ENCODE results near the gene GNAI3. TPM values are rescaled to one million over a fixed set of nuclear protein-coding genes. Genes with fewer than 3 reads are reported as not detected.
A peak's percentile ranks its signal among the peaks of the same experiment; 100 is the strongest.
"Not testable (repeated sequence)": the region's sequence is repeated elsewhere in the genome, so short reads cannot be mapped to it uniquely, and the experiment has no call there.

The GNAI3 gene
- total RNA-seq, 1 experiment from 2014 or later: 6.4 TPM

GRCh38 chr1:109658533-109659042, 110.2 kb downstream of the GNAI3 start:
- Mint-ChIP-seq H3K36me3 (ENCODE audit: insufficient read depth, unreplicated experiment) (no peaks in the 10 kb centered on the region), H3K9me3 (ENCODE audit: unreplicated experiment) (no peaks in the 10 kb centered on the region), H3K27ac (ENCODE audit: unreplicated experiment) (no peak overlapping the region), H3K4me3 (ENCODE audit: unreplicated experiment) (no peak overlapping the region), H3K4me1 (ENCODE audit: low read depth, unreplicated experiment) (peaks cover 12% of the 10 kb centered on the region), H3K27me3 (ENCODE audit: insufficient read depth, unreplicated experiment) (no peaks in the 10 kb centered on the region)
- H3K4me1 ChIP-seq: no peaks in the 10 kb centered on the region
- CTCF ChIA-PET: interaction anchor here (1.0 kb wide), 1 partner anchor 118 kb away, joined by 3 read pairs; no protein-coding TSS in a partner anchor
- no peak overlapping the region for H3K4me3 ChIP-seq (ENCODE audit: low read depth, low read length)
- POLR2A ChIA-PET: no interaction called here
- H3K36me3 ChIP-seq (ENCODE audit: control insufficient read depth, insufficient read depth, low read length): no peaks in the 10 kb centered on the region
- BruUV-seq (replicated peaks): no TSS peak
- intact Hi-C loops (cut with micrococcal nuclease; ENCODE audit: unreplicated experiment): loop anchor here (5.0 kb wide), 1 partner anchor 114 kb away; no protein-coding TSS in a partner anchor
- TF ChIP-seq CTCF (IDR thresholded peaks at IDR 0.05; ENCODE audit: insufficient read depth in 1 of 2, low read depth in 1 of 2, low read length in 1 of 2, severe bottlenecking in 1 of 2, unreplicated experiment in 1 of 2): no peak
- no peaks in the 10 kb centered on the region for H3K9me3 ChIP-seq
- no peak for DNase-seq
- no peaks in the 10 kb centered on the region for H3K27me3 ChIP-seq (replicated peaks; ENCODE audit: control insufficient read depth, insufficient read depth, low read length)

- H3K9me3 ChIP-seq: no peaks in the 10 kb centered on the region
- no TSS peak for BruUV-seq (replicated peaks)
- H3K27me3 Mint-ChIP-seq (ENCODE audit: insufficient read depth, unreplicated experiment): no peaks in the 10 kb centered on the region
- no peak overlapping the region for H3K4me3 ChIP-seq (ENCODE audit: low read depth, low read length)
- no peaks in the 10 kb centered on the region for H3K4me1 ChIP-seq
- ChIA-PET POLR2A (no interaction called here), CTCF (interaction anchor here (1.6 kb wide), 1 partner anchor 19 kb away, joined by 3 read pairs; no protein-coding TSS in a partner anchor)
- no peaks in the 10 kb centered on the region for H3K36me3 Mint-ChIP-seq (ENCODE audit: insufficient read depth, unreplicated experiment)
- H3K9me3 Mint-ChIP-seq (ENCODE audit: unreplicated experiment): no peaks in the 10 kb centered on the region
- H3K27me3 ChIP-seq (replicated peaks; ENCODE audit: control insufficient read depth, insufficient read depth, low read length): no peaks in the 10 kb centered on the region
- no peak overlapping the region for H3K27ac Mint-ChIP-seq (ENCODE audit: unreplicated experiment)
- intact Hi-C loops (cut with micrococcal nuclease; ENCODE audit: unreplicated experiment): loop anchor here (5.0 kb wide), 1 partner anchor 113 kb away; no protein-coding TSS in a partner anchor
- no peak for TF ChIP-seq CTCF (IDR thresholded peaks at IDR 0.05; ENCODE audit: insufficient read depth in 1 of 2, low read depth in 1 of 2, low read length in 1 of 2, severe bottlenecking in 1 of 2, unreplicated experiment in 1 of 2)
- no peak overlapping the region for H3K4me3 Mint-ChIP-seq (ENCODE audit: unreplicated experiment)
- peaks cover 12% of the 10 kb centered on the region for H3K4me1 Mint-ChIP-seq (ENCODE audit: low read depth, unreplicated experiment)
- DNase-seq: no peak
- H3K36me3 ChIP-seq (ENCODE audit: control insufficient read depth, insufficient read depth, low read length): no peaks in the 10 kb centered on the region
Observed at GRCh38 chr1:109659145-109659544, 110.7 kb downstream of the GNAI3 start.

- no peaks in the 10 kb centered on the region for H3K4me1 ChIP-seq
- H3K27me3 ChIP-seq (replicated peaks; ENCODE audit: control insufficient read depth, insufficient read depth, low read length): no peaks in the 10 kb centered on the region
- Mint-ChIP-seq H3K4me3 (ENCODE audit: unreplicated experiment) (no peak overlapping the region), H3K4me1 (ENCODE audit: low read depth, unreplicated experiment) (peaks cover 6% of the 10 kb centered on the region), H3K36me3 (ENCODE audit: insufficient read depth, unreplicated experiment) (no peaks in the 10 kb centered on the region), H3K9me3 (ENCODE audit: unreplicated experiment) (no peaks in the 10 kb centered on the region), H3K27me3 (ENCODE audit: insufficient read depth, unreplicated experiment) (no peaks in the 10 kb centered on the region), H3K27ac (ENCODE audit: unreplicated experiment) (no peak overlapping the region)
- H3K36me3 ChIP-seq (ENCODE audit: control insufficient read depth, insufficient read depth, low read length): no peaks in the 10 kb centered on the region
- H3K4me3 ChIP-seq (ENCODE audit: low read depth, low read length): no peak overlapping the region
- no peak for DNase-seq
- BruUV-seq (replicated peaks): no TSS peak
- ChIA-PET POLR2A (no interaction called here), CTCF (interaction anchor here (0.6 to 1.6 kb wide), 2 partner anchors 20 to 120 kb away, joined by 3 to 4 read pairs; no protein-coding TSS in a partner anchor)
- intact Hi-C loops (cut with micrococcal nuclease; ENCODE audit: unreplicated experiment): loop anchor here (5.0 kb wide), 1 partner anchor 112 kb away; no protein-coding TSS in a partner anchor
- no peak for TF ChIP-seq CTCF (IDR thresholded peaks at IDR 0.05; ENCODE audit: insufficient read depth in 1 of 2, low read depth in 1 of 2, low read length in 1 of 2, severe bottlenecking in 1 of 2, unreplicated experiment in 1 of 2)
- H3K9me3 ChIP-seq: no peaks in the 10 kb centered on the region
Observed at GRCh38 chr1:109659997-109660690, 111.7 kb downstream of the GNAI3 start.

- CTCF ChIA-PET: interaction anchor here (0.6 to 1.6 kb wide), 2 partner anchors 21 to 120 kb away, joined by 3 to 4 read pairs; no protein-coding TSS in a partner anchor
- DNase-seq; H3K27me3 Mint-ChIP-seq (ENCODE audit: insufficient read depth, unreplicated experiment): not testable (repeated sequence)
Observed at GRCh38 chr1:109660691-109661026, 112.2 kb downstream of the GNAI3 start.

More at GRCh38 chr1:109660691-109661026, 112.2 kb downstream of the GNAI3 start:
- H3K27ac Mint-ChIP-seq (ENCODE audit: unreplicated experiment); H3K36me3 ChIP-seq (ENCODE audit: control insufficient read depth, insufficient read depth, low read length); H3K4me3 ChIP-seq (ENCODE audit: low read depth, low read length); POLR2A ChIA-PET; H3K27me3 ChIP-seq (replicated peaks; ENCODE audit: control insufficient read depth, insufficient read depth, low read length); H3K4me3 Mint-ChIP-seq (ENCODE audit: unreplicated experiment); H3K36me3 Mint-ChIP-seq (ENCODE audit: insufficient read depth, unreplicated experiment); intact Hi-C loops (cut with micrococcal nuclease; ENCODE audit: unreplicated experiment); H3K9me3 Mint-ChIP-seq (ENCODE audit: unreplicated experiment); H3K4me1 Mint-ChIP-seq (ENCODE audit: low read depth, unreplicated experiment); H3K4me1 ChIP-seq; H3K9me3 ChIP-seq: not testable (repeated sequence)
- BruUV-seq (replicated peaks): TSS peak; percentile 14

All from Caco-2 (cell line).